Mesendoderm (in vitro differentiated cells): ENCODE data around the gene HARS2.
A peak's percentile ranks its signal among the peaks of the same experiment; 100 is the strongest.
"Not testable (repeated sequence)": the region's sequence is repeated elsewhere in the genome, so short reads cannot be mapped to it uniquely, and the experiment has no call there.

Source experiments
- DNase-seq: peaks from one replicate; pipeline ENCODE4 v3.0.0; 2013
- H2AK5ac ChIP-seq: 2 replicates; pipeline ENCODE4 v1.6.1; 2013; ENCODE audit warnings: low read length, inconsistent platforms
- H2BK120ac ChIP-seq: 2 replicates; pipeline ENCODE4 v1.6.1; 2013; ENCODE audit warnings: low read depth, mild to moderate bottlenecking, low read length, moderate library complexity, mixed read lengths
- H2BK15ac ChIP-seq: replicated peaks from 2 replicates; pipeline ENCODE4 v1.6.1; 2013; ENCODE audit warnings: low read depth, mild to moderate bottlenecking, moderate library complexity
- H2BK5ac ChIP-seq: 2 replicates; pipeline ENCODE4 v1.6.1; 2013; ENCODE audit warnings: low read length, inconsistent platforms
- H3K18ac ChIP-seq: 2 replicates; pipeline ENCODE4 v1.6.1; 2013; ENCODE audit warnings: mild to moderate bottlenecking, low read length, mixed read lengths
- H3K23ac ChIP-seq: one replicate; pipeline ENCODE4 v1.6.1; 2013; ENCODE audit warnings: low read length
- H3K27ac ChIP-seq: 2 replicates; pipeline ENCODE4 v1.5.1; 2013; ENCODE audit warnings: low read depth, mild to moderate bottlenecking, inconsistent platforms, low read length, moderate library complexity
- H3K27me3 ChIP-seq: 2 replicates; pipeline ENCODE4 v1.6.1; 2013; ENCODE audit warnings: low read length, control low read depth, mild to moderate bottlenecking, inconsistent platforms; ENCODE audit not compliant: insufficient read depth, poor library complexity
- H3K36me3 ChIP-seq: 2 replicates; pipeline ENCODE4 v1.6.1; 2013; ENCODE audit warnings: low read length, inconsistent platforms; ENCODE audit not compliant: control insufficient read depth, insufficient read depth
- H3K4ac ChIP-seq: one replicate; pipeline ENCODE4 v1.6.1; 2013; ENCODE audit warnings: low read depth, mild to moderate bottlenecking, low read length, moderate library complexity
- H3K4me1 ChIP-seq: 2 replicates; pipeline ENCODE4 v1.6.1; 2013; ENCODE audit warnings: low read depth, low read length, inconsistent platforms; ENCODE audit not compliant: control insufficient read depth
- H3K4me2 ChIP-seq: 2 replicates; pipeline ENCODE4 v1.6.1; 2013; ENCODE audit warnings: low read length
- H3K4me3 ChIP-seq: 2 replicates; pipeline ENCODE4 v1.5.1; 2013; ENCODE audit warnings: mild to moderate bottlenecking, low read length
- H3K56ac ChIP-seq: one replicate; pipeline ENCODE4 v1.6.1; 2013; ENCODE audit warnings: low read length
- H3K79me1 ChIP-seq: 2 replicates; pipeline ENCODE4 v1.6.1; 2013; ENCODE audit warnings: low read length, inconsistent platforms
- H3K79me2 ChIP-seq: 2 replicates; pipeline ENCODE4 v1.6.1; 2013; ENCODE audit warnings: mild to moderate bottlenecking, low read length; ENCODE audit not compliant: control insufficient read depth, insufficient read depth
- H3K9ac ChIP-seq: 2 replicates; pipeline ENCODE4 v1.6.1; 2013; ENCODE audit warnings: low read length, inconsistent platforms
- H4K5ac ChIP-seq: one replicate; pipeline ENCODE4 v1.6.1; 2013; ENCODE audit warnings: low read length
- H4K8ac ChIP-seq: one replicate; pipeline ENCODE4 v1.6.1; 2013; ENCODE audit warnings: low read depth, mild to moderate bottlenecking, control low read depth, low read length, moderate library complexity
- WGBS: extraction: QIAGEN DNeasy Blood & Tissue Kit; methylation state at CpG from one replicate; pipeline ENCODE4 v1.1.7; 2013; ENCODE audit warnings: low lambda C conversion rate, missing lambda C conversion rate; ENCODE audit not compliant: insufficient coverage; ENCODE audit errors: extremely low coverage; 5-methylcytosine and 5-hydroxymethylcytosine counted together

Gene HARS2

DNA sequence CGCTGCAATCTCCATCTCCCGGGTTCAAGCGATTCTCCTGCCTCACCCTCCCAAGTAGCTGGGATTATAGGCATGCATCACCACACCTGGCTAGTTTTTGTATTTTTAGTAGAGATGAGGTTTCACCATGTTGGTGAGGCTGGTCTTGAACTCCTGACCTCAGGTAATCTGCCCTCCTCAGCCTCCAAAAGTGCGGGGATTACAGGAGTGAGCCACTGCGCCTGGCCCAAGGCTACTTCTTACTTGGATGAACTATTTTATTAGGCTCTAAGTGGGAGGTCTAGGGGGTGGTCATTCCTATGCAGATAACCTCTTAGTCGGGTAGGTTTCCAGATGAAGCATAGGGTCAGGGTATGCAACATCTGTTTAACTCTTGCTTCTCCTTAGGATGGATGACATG lies 30.9 kb upstream of the HARS2 start:
- H3K56ac ChIP-seq = not testable (repeated sequence)
- H3K36me3 ChIP-seq = peaks cover 13% of the 10 kb centered on the region

DNA sequence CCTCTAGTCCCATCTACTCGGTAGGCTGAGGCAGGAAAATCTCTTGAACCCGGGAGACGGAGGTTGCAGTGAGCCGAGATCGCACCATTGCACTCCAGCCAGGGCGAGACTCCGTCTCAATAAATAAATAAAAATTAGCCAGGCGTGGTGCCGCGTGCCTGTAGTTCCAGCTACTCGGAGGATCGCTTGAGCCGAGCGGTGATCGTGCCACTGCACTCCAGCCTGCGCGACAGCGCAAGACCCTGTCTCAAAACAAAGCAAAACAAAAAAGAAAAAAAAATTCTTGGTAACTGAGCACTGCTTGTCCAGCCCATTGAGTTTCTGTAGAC lies 27.3 kb upstream of the HARS2 start:
- Histone ChIP-seq H4K8ac (no peak overlapping the region), H3K23ac (no peak overlapping the region), H3K4me2 (peak overlapping the region; percentile 37), H3K18ac (no peak overlapping the region), H2BK15ac (no peak overlapping the region), H3K56ac (peak overlapping the region; percentile 94), H4K5ac (no peak overlapping the region), H3K27ac (no peak overlapping the region), H2AK5ac (no peak overlapping the region), H3K4ac (no peak overlapping the region), H3K79me1 (peaks cover 8% of the 10 kb centered on the region), H3K36me3 (peaks cover 8% of the 10 kb centered on the region), H2BK120ac (no peak overlapping the region), H3K9ac (peak overlapping the region; percentile 81), H3K79me2 (peaks cover 17% of the 10 kb centered on the region), H3K27me3 (no peaks in the 10 kb centered on the region), H3K4me1 (no peaks in the 10 kb centered on the region), H2BK5ac (no peak overlapping the region), H3K4me3 (peak overlapping the region; percentile 59)
- no CpG with 5 or more reads among the region's 18 CpGs for WGBS
- no peak for DNase-seq

More for the DNA sequence above, 30.9 kb upstream of the HARS2 start:
- not testable (repeated sequence) for H2BK15ac ChIP-seq, H3K79me2 ChIP-seq, DNase-seq, H2AK5ac ChIP-seq, H3K4me3 ChIP-seq, H3K18ac ChIP-seq, H4K8ac ChIP-seq, H4K5ac ChIP-seq, H3K27ac ChIP-seq, H3K9ac ChIP-seq, H3K4me2 ChIP-seq, H3K27me3 ChIP-seq, H2BK120ac ChIP-seq, H3K4me1 ChIP-seq, H3K23ac ChIP-seq, H2BK5ac ChIP-seq, H3K79me1 ChIP-seq, H3K4ac ChIP-seq
- no CpG with 5 or more reads among the region's 6 CpGs for WGBS

DNA sequence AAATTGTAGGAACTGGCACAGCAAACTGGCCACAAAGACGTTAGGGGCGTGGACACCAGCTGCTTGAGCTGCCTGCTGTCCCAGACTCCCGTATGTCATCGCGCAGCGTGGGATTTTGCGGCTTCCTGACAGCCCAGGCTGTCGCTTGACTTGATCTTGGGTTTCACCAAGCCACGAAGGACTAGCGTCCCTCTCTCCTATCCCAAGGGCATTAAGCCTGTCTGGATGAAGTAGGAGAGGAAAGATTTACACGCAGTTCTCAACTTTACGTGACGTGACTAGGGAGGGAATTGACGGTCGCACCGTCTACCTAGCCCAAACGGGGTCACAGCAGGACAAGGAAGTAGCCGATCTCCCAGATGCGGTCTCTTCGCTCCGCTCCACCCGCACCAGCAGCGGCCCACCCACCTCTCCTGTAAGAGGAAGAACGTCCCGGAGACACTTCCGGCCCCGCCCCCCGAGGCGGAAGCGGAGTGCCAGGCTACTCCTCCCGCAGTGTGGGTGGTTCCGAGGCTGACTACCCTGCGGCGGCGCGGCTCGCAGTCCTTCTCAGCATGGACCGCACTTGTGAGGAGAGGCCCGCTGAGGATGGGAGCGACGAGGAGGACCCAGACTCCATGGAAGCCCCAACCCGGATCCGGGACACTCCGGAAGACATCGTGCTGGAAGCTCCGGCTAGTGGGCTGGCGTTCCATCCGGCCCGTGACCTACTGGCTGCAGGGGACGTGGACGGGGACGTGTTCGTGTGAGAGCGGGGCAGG lies 26.7 kb upstream of the HARS2 start, which contains the start of gene WDR55:
Gene WDR55, plus strand, starts transcription at position 546 of the 761 bp plus-strand sequence. Its CDS starts 9 bp downstream, at position 555.
- Histone ChIP-seq H3K9ac (peak within 1 kb of the TSS; percentile 90), H4K8ac (no peak within 1 kb of the TSS), H2AK5ac (no peak within 1 kb of the TSS), H3K4me1 (no peaks in the 10 kb centered on the region), H3K56ac (peak within 1 kb of the TSS; percentile 94), H3K27me3 (no peaks in the 10 kb centered on the region), H3K79me1 (peaks cover 8% of the 10 kb centered on the region), H3K79me2 (peaks cover 17% of the 10 kb centered on the region), H2BK120ac (no peak within 1 kb of the TSS), H3K18ac (no peak within 1 kb of the TSS), H2BK5ac (no peak within 1 kb of the TSS), H3K36me3 (peaks cover 6% of the 10 kb centered on the region), H4K5ac (no peak within 1 kb of the TSS), H2BK15ac (no peak within 1 kb of the TSS), H3K27ac (no peak within 1 kb of the TSS), H3K4ac (no peak within 1 kb of the TSS), H3K4me2 (peak within 1 kb of the TSS; percentile 46), H3K23ac (no peak within 1 kb of the TSS), H3K4me3 (peak within 1 kb of the TSS; percentile 86)
- peak; percentile 97 for DNase-seq
- no CpG with 5 or more reads among the region's 54 CpGs for whole genome bisulfite sequencing

DNA sequence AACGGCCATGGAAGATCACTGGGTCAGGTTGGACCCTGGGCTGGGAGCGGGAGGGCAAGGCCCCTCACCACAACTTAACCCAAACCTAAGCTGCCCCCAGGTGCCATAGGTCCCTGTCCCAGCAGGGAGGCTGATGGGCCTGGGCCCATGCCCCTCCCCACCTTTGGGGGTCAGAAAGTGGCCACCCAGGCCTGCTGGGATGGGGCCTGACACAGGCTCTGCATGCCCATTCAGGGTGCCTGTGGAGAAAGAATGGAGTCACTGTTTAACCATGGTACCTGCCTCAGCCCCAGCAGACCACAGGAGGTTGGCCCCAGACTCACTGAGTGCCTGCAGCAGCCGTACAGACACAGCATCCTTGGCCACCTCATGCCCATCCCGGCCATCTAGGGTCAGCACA lies 20.2 kb upstream of the HARS2 start:
- H3K79me1 ChIP-seq, H4K8ac ChIP-seq, H3K4me1 ChIP-seq, H3K9ac ChIP-seq, DNase-seq, H3K56ac ChIP-seq, H3K4me3 ChIP-seq, H2BK120ac ChIP-seq, H3K4me2 ChIP-seq, H3K23ac ChIP-seq, H2AK5ac ChIP-seq, H2BK15ac ChIP-seq, H3K27me3 ChIP-seq, H3K4ac ChIP-seq, H4K5ac ChIP-seq, H3K18ac ChIP-seq, H3K79me2 ChIP-seq, H2BK5ac ChIP-seq, H3K27ac ChIP-seq: not testable (repeated sequence)
- H3K36me3 ChIP-seq = peaks cover 15% of the 10 kb centered on the region
- WGBS = no CpG with 5 or more reads among the region's 4 CpGs

DNA sequence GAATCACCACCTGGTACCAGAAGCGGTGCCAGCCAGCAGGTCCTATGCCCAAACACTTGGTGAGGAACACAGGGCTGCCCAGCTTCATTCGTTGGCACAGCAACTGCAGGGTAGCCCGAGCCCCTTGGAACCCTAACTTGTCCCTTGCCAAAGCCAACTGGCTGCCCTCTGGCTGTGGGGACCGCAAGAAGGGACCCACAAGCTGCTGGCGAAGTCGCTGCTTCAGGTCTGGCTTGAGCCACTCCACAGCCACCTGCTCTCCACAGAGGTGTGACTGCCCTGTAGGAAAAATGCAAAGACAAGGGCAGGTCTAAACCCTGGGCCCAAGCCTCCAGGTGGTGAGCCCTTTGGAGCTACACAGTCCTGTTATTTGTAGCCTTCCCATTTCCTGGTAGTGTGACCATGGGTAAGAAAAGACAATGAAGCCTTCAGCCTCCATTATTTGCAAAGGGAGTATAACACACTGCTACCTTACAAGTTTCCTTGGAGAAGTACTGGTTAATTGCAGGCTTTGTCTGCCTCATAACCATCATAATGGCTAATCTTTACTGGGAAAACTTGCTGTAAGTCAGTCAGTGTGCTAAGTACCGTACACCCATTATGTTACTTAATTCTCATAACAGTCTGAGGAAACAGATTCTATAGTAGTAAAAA lies 19.7 kb upstream of the HARS2 start:
- Histone ChIP-seq H3K4me2 (no peak overlapping the region), H4K8ac (no peak overlapping the region), H3K56ac (no peak overlapping the region), H2BK120ac (no peak overlapping the region), H3K79me2 (peaks cover 6% of the 10 kb centered on the region), H3K36me3 (peaks cover 20% of the 10 kb centered on the region), H2BK15ac (no peak overlapping the region), H3K27me3 (no peaks in the 10 kb centered on the region), H3K18ac (no peak overlapping the region), H4K5ac (no peak overlapping the region), H2BK5ac (no peak overlapping the region), H3K4ac (no peak overlapping the region), H3K4me3 (no peak overlapping the region), H3K79me1 (peaks cover 6% of the 10 kb centered on the region), H3K23ac (no peak overlapping the region), H2AK5ac (no peak overlapping the region), H3K4me1 (no peaks in the 10 kb centered on the region), H3K9ac (no peak overlapping the region), H3K27ac (no peak overlapping the region)
- no peak for DNase-seq
- no CpG with 5 or more reads among the region's 7 CpGs for whole genome bisulfite sequencing
